ENCODE results near the gene AMBP.
A peak's percentile ranks its signal among the peaks of the same experiment; 100 is the strongest.
"Not testable (repeated sequence)": the region's sequence is repeated elsewhere in the genome, so short reads cannot be mapped to it uniquely, and the experiment has no call there.

AMBP gene

GRCh38 chr9:114048533-114049415 is 29.3 kb downstream of the AMBP start:
- DNase-seq (ENCODE audit: low read depth), result no peak
- H3K4me3 ChIP-seq (ENCODE audit: low read length), result no peak overlapping the region
- TF ChIP-seq CTCF (conservative IDR thresholded peaks at IDR 0.05; ENCODE audit: low read length), result no peak

GRCh38 chr9:114047717-114048116 is 30.4 kb downstream of the AMBP start:
- DNase-seq (ENCODE audit: low read depth), result peak; percentile 7
- peak; percentile 43; the same call in 1 of the 2 replicates for TF ChIP-seq CTCF (conservative IDR thresholded peaks at IDR 0.05; ENCODE audit: low read length)
- H3K4me3 ChIP-seq (ENCODE audit: low read length), result no peak overlapping the region

- no peak for TF ChIP-seq CTCF (conservative IDR thresholded peaks at IDR 0.05; ENCODE audit: low read length)
- H3K4me3 ChIP-seq (ENCODE audit: low read length), result no peak overlapping the region
- peak; percentile 49 for DNase-seq (ENCODE audit: low read depth)
Observed at GRCh38 chr9:114046875-114047274, 31.2 kb downstream of the AMBP start.

- no peak for DNase-seq (ENCODE audit: low read depth)
- no peak overlapping the region for H3K4me3 ChIP-seq (ENCODE audit: low read length)
- TF ChIP-seq CTCF (conservative IDR thresholded peaks at IDR 0.05; ENCODE audit: low read length), result no peak
Observed at GRCh38 chr9:114046237-114046755, 31.8 kb downstream of the AMBP start.

- DNase-seq (ENCODE audit: low read depth); H3K4me3 ChIP-seq (ENCODE audit: low read length): not testable (repeated sequence)
Observed at GRCh38 chr9:114043660-114044059, 34.4 kb downstream of the AMBP start.

GRCh38 chr9:114039484-114039883 is 38.6 kb downstream of the AMBP start:
- no peak for TF ChIP-seq CTCF (conservative IDR thresholded peaks at IDR 0.05; ENCODE audit: low read length)
- no peak for DNase-seq (ENCODE audit: low read depth)
- no peak overlapping the region for H3K4me3 ChIP-seq (ENCODE audit: low read length)

- TF ChIP-seq CTCF (conservative IDR thresholded peaks at IDR 0.05; ENCODE audit: low read length), result no peak
- no peak for DNase-seq (ENCODE audit: low read depth)
- no peak overlapping the region for H3K4me3 ChIP-seq (ENCODE audit: low read length)
Observed at GRCh38 chr9:114038724-114039313, 39.3 kb downstream of the AMBP start.
